ENCODE measurements around the gene APCDD1L.
"Not testable (repeated sequence)": the region's sequence is repeated elsewhere in the genome, so short reads cannot be mapped to it uniquely, and the experiment has no call there.

APCDD1L gene

GRCh38 chr20:58545565-58546415 lies 30.6 kb upstream of the APCDD1L start:
- in situ Hi-C loops (cut with MboI; ENCODE audit: low sequenced_read_pairs): no loop called here

- in situ Hi-C loops (cut with MboI; ENCODE audit: low sequenced_read_pairs): no loop called here
These were observed 29.7 kb upstream of the APCDD1L start for GRCh38 chr20:58544891-58545290.

GRCh38 chr20:58544286-58544685 lies 29.1 kb upstream of the APCDD1L start:
- in situ Hi-C loops (cut with MboI; ENCODE audit: low sequenced_read_pairs): no loop called here

- in situ Hi-C loops (cut with MboI; ENCODE audit: low sequenced_read_pairs): no loop called here
These were observed 28.1 kb upstream of the APCDD1L start for GRCh38 chr20:58543274-58543673.

- in situ Hi-C loops (cut with MboI; ENCODE audit: low sequenced_read_pairs): no loop called here
These were observed 27.4 kb upstream of the APCDD1L start for GRCh38 chr20:58542411-58543095.

GRCh38 chr20:58542034-58542410 lies 26.8 kb upstream of the APCDD1L start:
- in situ Hi-C loops (cut with MboI; ENCODE audit: low sequenced_read_pairs): not testable (repeated sequence)

- in situ Hi-C loops (cut with MboI; ENCODE audit: low sequenced_read_pairs): no loop called here
These were observed 23.6 kb upstream of the APCDD1L start for GRCh38 chr20:58538752-58539151.

- in situ Hi-C loops (cut with MboI; ENCODE audit: low sequenced_read_pairs): no loop called here
These were observed 22.6 kb upstream of the APCDD1L start for GRCh38 chr20:58537831-58538230.

- in situ Hi-C loops (cut with MboI; ENCODE audit: low sequenced_read_pairs): no loop called here
These were observed 21.1 kb upstream of the APCDD1L start for GRCh38 chr20:58536289-58536688.

GRCh38 chr20:58531657-58532056 lies 16.5 kb upstream of the APCDD1L start:
- in situ Hi-C loops (cut with MboI; ENCODE audit: low sequenced_read_pairs): no loop called here

GRCh38 chr20:58531063-58531462 lies 15.9 kb upstream of the APCDD1L start:
- in situ Hi-C loops (cut with MboI; ENCODE audit: low sequenced_read_pairs): no loop called here

- in situ Hi-C loops (cut with MboI; ENCODE audit: low sequenced_read_pairs): no loop called here
These were observed 13.2 kb upstream of the APCDD1L start for GRCh38 chr20:58528412-58528811.

- in situ Hi-C loops (cut with MboI; ENCODE audit: low sequenced_read_pairs): no loop called here
These were observed 11.2 kb upstream of the APCDD1L start for GRCh38 chr20:58526411-58526810.

- in situ Hi-C loops (cut with MboI; ENCODE audit: low sequenced_read_pairs): no loop called here
These were observed 9.6 kb upstream of the APCDD1L start for GRCh38 chr20:58524814-58525213.

- in situ Hi-C loops (cut with MboI; ENCODE audit: low sequenced_read_pairs): no loop called here
These were observed 8.7 kb upstream of the APCDD1L start for GRCh38 chr20:58523971-58524315.

GRCh38 chr20:58523072-58523970 lies 8.1 kb upstream of the APCDD1L start:
- in situ Hi-C loops (cut with MboI; ENCODE audit: low sequenced_read_pairs): no loop called here

GRCh38 chr20:58522666-58523065 lies 7.5 kb upstream of the APCDD1L start:
- in situ Hi-C loops (cut with MboI; ENCODE audit: low sequenced_read_pairs): no loop called here

- in situ Hi-C loops (cut with MboI; ENCODE audit: low sequenced_read_pairs): no loop called here
These were observed 6.6 kb upstream of the APCDD1L start for GRCh38 chr20:58521763-58522162.

GRCh38 chr20:58519940-58520712 lies 4.9 kb upstream of the APCDD1L start:
- in situ Hi-C loops (cut with MboI; ENCODE audit: low sequenced_read_pairs): no loop called here

- in situ Hi-C loops (cut with MboI; ENCODE audit: low sequenced_read_pairs): no loop called here
These were observed 3.8 kb upstream of the APCDD1L start for GRCh38 chr20:58518896-58519593.
